Keratinocyte (primary cell): Measurements from ENCODE around the gene CLSTN2.

ENCODE experiments used
- EZH2 ChIP-seq: IDR thresholded peaks from one replicate; pipeline ENCODE4 v1.6.1; 2012; ENCODE audit warnings: inconsistent platforms, mild to moderate bottlenecking, low read length, moderate library complexity
- TF ChIP-seq, protein P1 (sequence below), 3 experiments: IDR thresholded peaks in 1 of 3; conservative IDR thresholded peaks in 1 of 3; optimal IDR thresholded peaks in 1 of 3; 2 replicates in 2 of 3; 3 replicates in 1 of 3; pipeline versions ENCODE3 to v1.5.1; 2011; ENCODE audit warnings: low read length in 3 of 3, mild to moderate bottlenecking in 3 of 3, moderate library complexity in 2 of 3, control low read depth in 1 of 3, inconsistent platforms in 1 of 3; ENCODE audit not compliant: insufficient read depth in 2 of 3; ENCODE audit errors: extremely low read depth in 1 of 3

GRCh38 chr3:140395134-140396075, 460.4 kb downstream of the CLSTN2 start:
- TF ChIP-seq, protein P1, sequence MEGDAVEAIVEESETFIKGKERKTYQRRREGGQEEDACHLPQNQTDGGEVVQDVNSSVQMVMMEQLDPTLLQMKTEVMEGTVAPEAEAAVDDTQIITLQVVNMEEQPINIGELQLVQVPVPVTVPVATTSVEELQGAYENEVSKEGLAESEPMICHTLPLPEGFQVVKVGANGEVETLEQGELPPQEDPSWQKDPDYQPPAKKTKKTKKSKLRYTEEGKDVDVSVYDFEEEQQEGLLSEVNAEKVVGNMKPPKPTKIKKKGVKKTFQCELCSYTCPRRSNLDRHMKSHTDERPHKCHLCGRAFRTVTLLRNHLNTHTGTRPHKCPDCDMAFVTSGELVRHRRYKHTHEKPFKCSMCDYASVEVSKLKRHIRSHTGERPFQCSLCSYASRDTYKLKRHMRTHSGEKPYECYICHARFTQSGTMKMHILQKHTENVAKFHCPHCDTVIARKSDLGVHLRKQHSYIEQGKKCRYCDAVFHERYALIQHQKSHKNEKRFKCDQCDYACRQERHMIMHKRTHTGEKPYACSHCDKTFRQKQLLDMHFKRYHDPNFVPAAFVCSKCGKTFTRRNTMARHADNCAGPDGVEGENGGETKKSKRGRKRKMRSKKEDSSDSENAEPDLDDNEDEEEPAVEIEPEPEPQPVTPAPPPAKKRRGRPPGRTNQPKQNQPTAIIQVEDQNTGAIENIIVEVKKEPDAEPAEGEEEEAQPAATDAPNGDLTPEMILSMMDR (optimal IDR thresholded peaks at IDR 0.05 in 1 of 3, IDR thresholded peaks at IDR 0.05 in 1 of 3, conservative IDR thresholded peaks at IDR 0.05 in 1 of 3; ENCODE audit: extremely low read depth in 1 of 3, insufficient read depth in 2 of 3, low read length in 3 of 3): no peak
- TF ChIP-seq EZH2: no peak
